K562 treated with DMSO at 1 percent for 48 hours (cell line): ENCODE measurements around the gene FHL2. TPM values are rescaled to one million over a fixed set of nuclear protein-coding genes. Genes with fewer than 3 reads are reported as not detected.

Experiments
- total RNA-seq: library from RNA; unstranded; fragments of 300-600 nt; gene quantifications from 2 replicates; pipeline ENCODE4 v1.2.3, GENCODE V29; 2022; ENCODE audit warnings: low replicate concordance; ENCODE audit errors: extremely low read depth

FHL2 gene
- total RNA-seq, result not detected in 2 replicates

GRCh38 chr2:105398336-105399206, at the start of gene FHL2:
Gene FHL2, minus strand, starts transcription at chr2:105399051. Its CDS starts 12,535 bp downstream, at chr2:105386516.

GRCh38 chr2:105337122-105338019, 61.5 kb downstream of the FHL2 start, which contains the start of gene C2orf49:
Gene C2orf49, plus strand, starts transcription at chr2:105337540. Its CDS starts 48 bp downstream, at chr2:105337588.

GRCh38 chr2:105329561-105330495, 69.0 kb downstream of the FHL2 start, which contains the start of gene TGFBRAP1:
Gene TGFBRAP1, minus strand, starts transcription at chr2:105329735. Its CDS starts 21,434 bp downstream, at chr2:105308301.

Other genes starting within 250 kb of the FHL2 start
- gene GPR45, start 157.3 kb downstream of the FHL2 start, total RNA-seq, result not detected in 2 replicates
- not detected in 2 replicates for gene TGFBRAP1, start 69.3 kb downstream of the FHL2 start, total RNA-seq
- gene C2orf49, start 61.5 kb downstream of the FHL2 start, total RNA-seq, result not detected in 2 replicates